GM19351 (cell line): Measurements from ENCODE around the gene JMJD7.

ENCODE experiments used
- ATAC-seq: cut with Tn5 transposase; IDR thresholded peaks from one replicate; pipeline ENCODE4 v1.9.1; 2021; ENCODE audit warnings: mild to moderate bottlenecking, moderate library complexity; ENCODE audit not compliant: unreplicated experiment

Gene JMJD7

DNA sequence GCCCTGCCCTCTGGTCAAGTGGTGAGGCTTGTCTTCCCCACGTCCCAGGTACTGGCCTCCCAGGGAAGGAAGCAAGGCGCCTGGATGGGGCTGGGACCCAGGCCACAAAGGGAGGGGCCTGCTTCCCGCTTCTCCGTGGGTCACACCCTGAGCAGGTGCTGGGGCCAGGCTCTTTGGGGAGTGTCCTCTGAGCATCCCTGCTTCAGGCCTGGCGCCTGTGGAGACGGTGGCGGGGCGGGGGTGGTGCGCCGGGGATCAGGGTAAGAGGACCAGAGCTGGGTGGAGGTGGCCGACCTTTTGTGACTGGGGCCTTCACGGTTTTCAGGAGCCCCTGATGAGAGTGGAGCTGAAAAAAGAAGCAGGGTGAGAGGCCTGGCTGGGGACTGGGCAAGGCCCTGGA is 14.3 kb downstream of the JMJD7 start:
- no peak for ATAC-seq

DNA sequence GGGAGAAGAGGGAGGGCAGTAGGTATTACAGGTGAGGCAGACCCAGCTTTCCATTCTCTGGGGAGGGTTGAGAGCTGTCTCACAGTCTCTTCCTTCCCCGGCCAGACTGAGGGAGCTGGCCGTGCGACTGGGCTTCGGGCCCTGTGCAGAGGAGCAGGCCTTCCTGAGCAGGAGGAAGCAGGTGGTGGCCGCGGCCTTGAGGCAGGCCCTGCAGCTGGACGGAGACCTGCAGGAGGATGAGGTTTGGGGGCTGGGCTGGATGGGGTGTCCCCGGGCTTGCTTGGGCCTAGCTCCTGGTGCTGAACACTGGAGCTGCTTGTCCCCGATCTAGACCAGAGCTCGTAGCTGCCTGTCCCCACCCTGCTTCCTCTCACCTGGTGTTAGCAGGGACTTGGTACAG is 15.7 kb downstream of the JMJD7 start:
- ATAC-seq = no peak

DNA sequence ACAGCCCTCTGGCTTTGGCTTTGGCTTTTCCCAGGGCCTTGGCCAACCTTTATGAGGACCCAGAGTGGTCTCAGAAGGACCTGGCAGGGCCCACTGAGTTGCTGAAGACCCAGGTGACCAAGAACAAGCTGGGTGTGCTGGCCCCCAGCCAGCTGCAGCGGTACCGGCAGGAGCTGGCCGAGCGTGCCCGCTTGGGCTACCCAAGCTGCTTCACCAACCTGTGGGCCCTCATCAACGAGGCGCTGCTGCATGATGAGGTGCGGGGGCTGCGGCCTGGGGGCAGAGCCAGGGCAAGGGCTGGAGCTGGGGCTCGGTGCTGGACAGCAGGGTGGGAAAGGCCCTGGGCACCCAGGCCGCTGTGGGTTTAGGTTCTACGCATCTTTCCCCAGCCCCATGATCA is 16.9 kb downstream of the JMJD7 start:
- no peak for ATAC-seq

DNA sequence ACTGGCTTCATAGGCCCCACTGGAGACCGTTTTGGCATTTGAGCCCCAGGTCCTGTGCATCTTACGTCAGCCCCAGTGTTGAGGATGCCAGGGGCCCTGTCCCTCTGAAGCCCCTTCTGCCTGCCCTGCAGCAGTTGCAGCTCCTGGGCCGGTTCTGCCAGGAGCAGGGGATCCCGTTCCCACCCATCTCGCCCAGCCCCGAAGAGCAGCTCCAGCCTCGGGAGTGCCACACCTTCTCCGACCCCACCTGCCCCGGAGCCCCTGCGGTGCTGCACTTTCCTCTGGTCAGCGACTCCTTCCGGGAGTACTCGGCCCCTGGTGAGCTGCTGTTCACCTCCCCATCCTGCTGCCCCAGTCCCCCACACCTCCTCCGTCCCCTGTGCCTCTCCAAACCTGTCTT is 19.3 kb downstream of the JMJD7 start:
- no peak for ATAC-seq

DNA sequence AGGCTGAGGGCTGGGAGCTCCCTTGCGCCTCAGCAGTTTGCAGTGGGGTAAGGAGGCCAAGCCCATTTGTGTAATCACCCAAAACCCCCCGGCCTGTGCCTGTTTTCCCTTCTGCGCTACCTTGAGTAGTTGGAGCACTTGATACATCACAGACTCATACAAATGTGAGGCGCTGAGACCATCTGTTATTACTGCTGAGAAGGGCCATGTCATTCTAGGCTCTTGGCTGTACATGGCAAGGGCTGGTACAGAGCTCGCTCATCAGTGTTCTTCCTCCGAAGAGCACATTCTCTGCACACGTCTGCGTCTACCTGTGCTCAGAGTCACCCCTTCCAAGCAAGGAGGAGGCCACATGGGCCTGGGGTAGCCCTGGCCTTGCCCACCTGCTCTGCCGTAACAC is 20.1 kb downstream of the JMJD7 start:
- no peak for ATAC-seq

DNA sequence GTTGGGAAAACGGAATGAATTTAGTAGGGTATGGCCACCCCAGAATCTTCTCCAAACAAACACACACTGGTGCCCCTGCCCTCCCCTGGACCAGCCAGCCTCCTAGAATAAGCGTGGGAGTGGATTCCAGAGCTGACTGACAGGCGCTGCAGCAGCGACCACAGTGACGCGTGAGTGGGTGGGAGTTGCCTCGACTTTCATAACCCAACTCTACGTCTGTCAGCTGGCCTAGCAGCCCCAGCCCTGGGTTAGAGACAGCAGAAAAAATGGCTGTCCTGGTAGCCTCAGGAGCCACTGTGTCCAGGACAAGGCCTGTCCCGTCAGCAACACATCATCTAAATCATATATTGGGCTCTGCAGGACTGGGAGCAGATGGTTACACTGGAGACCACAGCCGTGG is 20.7 kb downstream of the JMJD7 start:
- no peak for ATAC-seq

DNA sequence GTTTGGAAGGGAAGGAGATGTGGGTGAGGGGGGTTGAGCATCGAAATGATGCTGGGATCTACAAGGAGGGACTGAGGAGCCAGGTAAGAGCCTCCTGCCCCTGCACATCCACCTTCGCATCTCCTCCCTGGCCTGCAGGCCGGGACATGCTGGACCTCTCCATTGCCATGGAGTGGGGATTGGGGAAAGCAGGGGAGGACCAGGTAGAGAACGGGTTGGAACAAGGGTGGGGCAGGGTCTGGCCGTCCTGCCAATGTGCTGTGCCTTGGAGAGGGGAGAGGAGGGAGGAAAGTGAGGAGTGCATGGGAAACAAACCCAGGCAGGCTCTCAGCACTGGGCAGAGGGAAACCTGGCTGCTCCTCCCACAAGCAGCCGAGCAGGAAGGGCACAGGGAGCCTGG is 21.3 kb downstream of the JMJD7 start:
- no peak for ATAC-seq

DNA sequence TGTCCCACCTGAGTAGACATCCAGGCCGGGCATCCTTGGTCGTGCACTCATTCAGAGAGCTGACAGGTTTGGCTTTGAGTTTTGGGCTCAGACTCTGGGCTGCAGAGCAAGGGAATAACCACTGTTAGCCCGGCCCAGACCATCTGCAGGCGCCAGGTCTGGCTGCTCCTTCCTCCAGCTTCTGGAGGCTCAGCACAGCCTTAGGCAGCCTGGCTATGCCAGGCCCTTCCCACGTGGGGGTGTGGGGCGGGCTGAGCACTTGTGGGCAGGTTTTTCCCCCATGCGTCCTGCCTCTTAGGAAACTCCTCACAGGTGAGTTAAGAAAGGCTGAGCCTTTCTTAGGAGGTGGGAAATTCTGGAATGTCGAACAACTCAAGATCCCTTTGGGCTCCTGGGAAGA is 22.0 kb downstream of the JMJD7 start:
- ATAC-seq = no peak

DNA sequence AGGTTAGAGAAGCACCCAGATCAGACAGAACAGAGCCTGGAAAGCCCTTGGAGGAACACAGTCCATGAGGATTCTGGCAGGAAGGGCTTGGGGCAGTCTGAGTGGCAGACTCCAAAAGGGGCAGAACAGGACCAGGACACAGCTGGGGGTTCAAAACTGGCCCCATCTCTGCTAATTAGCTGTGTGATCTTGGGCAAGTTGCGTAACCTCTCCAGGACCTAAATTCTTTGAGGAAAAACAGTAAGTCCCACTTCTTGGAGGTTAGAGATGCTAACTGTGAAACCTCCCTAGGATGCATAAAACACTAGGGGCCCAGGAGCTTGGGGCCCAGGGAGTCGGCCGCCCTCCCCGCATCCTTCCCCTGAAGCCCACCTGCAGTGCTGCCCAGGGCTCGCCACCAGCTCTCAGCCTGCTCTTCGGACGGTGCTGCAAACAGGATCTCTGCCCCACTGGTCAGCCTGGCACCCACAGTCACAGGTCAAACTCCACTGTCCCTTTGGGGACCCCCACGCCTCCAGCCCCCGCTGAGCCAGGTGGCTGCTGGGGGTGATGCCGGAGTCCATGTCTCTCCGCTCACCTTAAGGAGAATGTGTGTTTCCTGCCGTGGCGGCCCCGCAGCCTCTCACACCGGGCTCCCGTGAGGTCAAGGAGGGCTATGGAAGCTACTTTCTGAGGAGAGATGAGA is 22.7 kb downstream of the JMJD7 start:
- no peak for ATAC-seq

DNA sequence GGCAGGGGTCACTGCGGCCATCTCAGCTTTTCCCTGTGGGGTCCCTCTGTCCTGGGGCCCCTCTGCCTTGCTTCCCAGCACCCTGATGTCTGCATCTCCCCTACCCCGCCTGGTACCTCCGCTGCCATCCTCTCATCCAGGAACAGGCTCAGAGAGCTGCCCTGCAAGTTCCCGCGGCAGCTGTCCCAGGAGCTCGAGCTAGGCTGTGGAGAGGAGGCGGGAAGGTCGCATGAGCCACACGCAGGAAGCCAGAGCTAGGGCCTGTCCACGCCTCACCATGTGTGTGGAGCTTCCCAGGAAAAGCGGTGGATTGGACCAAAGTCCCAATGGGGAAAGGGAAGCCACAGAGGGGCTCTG is 23.3 kb downstream of the JMJD7 start:
- no peak for ATAC-seq

DNA sequence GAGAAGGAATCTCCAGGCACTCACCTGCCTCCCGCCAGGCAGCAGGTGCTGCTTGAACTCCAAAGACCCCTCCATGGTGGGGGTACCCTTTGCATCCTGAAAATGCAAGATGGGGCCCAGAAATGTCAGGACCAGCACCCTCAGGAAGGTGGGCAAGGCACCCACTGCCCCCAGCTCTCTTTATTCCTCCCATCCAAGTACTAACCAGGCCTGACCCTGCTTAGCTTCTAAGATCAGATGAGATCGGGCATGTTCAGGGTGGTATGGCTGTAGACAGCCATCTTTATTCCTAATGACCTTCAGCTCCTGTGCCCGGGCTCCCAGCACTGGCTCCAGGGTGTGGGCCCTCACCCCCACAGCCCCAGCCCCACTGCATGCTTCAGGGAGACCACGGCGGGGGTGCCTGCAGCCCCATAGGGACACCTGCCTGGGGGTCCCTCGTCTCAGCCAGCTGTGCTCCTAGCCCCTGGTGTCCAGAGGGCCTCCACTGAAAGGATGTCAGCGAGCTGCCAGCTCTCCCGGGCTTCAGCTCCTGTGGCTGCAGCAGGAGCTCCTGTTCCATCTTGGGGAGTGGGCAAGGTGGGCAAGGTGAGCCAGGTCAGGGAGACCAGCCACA is 24.0 kb downstream of the JMJD7 start:
- ATAC-seq = no peak

DNA sequence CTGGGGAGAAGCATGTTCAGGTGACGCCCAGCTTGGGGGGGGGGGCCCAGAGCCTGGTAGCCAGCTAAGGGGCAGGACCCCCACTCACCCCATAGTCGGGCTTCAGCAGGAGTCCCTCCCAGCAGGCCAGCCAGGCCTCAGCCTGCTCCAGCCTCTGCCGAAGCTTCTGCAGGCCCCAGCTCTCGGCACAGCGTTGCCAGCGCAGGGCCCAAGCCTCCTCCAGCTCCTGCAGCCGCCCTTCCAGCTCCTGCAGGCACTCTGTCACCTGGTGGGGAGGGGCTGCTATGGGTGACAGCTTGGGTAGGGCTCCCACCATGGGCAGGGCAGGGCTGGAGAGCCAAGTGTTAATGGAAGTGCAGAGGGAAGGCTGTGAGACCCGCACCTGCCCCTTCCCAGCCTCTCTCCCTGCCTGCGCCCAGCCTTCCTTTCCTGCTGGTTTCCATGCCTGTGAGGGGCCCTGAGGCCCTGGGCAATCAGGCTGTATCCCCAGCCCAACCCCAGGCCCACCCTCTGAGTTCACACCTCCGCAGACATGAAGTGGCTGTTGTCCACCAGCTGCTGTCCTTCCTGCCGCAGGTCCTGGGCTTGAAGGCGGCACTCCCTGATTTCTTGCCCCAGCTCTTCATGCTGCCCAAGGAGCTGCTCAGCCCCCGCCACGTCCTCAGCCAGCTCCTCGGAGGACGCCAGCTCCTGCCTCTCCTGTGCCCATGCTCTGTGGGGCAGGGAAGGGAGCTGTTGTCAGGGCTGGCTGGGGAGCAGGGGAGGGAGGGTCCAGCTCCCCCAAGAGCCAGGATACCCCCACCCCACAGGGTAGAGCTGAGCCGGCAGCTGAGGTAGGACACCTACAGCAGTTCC is 25.1 kb downstream of the JMJD7 start:
- ATAC-seq = no peak

DNA sequence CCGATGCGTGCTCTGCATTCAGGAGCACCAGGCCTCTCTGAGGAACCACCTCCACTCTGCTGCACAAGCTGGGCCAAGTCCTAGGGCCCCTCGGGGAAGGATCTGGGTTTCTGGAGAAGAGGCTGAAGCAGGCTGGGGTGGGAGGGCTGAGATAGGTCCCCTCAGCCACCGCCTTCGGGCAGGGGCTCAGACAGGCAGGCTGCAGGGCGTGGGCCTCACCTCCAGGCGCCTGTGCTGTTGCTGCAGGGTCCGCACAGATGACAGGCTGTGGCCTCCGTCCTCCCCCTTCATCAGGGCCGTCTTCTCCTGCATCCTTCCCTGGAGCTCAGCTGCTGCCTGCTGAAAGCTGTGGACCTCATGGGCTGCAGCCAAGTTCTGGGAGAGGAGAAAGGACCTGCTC is 25.9 kb downstream of the JMJD7 start:
- ATAC-seq = no peak

DNA sequence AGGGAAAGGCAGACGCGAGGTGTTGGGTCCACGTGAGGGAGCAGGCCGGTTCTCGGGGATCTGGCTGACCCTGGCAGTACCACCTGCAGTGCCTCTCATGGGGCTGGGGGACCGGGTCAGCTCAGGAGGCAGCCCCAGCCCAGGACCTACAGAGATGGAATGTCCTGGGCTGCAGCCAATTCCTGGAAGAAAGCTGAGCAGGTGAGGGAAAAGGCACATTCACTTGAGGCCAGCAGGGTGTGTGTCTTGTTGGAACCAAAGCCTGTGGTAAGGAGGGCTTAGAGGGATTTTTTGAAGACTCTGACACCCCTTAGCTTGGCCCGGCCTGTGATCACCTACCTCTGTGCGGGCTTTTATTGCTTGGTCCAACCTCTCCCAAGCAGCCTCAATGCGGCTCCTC is 26.6 kb downstream of the JMJD7 start:
- no peak for ATAC-seq

DNA sequence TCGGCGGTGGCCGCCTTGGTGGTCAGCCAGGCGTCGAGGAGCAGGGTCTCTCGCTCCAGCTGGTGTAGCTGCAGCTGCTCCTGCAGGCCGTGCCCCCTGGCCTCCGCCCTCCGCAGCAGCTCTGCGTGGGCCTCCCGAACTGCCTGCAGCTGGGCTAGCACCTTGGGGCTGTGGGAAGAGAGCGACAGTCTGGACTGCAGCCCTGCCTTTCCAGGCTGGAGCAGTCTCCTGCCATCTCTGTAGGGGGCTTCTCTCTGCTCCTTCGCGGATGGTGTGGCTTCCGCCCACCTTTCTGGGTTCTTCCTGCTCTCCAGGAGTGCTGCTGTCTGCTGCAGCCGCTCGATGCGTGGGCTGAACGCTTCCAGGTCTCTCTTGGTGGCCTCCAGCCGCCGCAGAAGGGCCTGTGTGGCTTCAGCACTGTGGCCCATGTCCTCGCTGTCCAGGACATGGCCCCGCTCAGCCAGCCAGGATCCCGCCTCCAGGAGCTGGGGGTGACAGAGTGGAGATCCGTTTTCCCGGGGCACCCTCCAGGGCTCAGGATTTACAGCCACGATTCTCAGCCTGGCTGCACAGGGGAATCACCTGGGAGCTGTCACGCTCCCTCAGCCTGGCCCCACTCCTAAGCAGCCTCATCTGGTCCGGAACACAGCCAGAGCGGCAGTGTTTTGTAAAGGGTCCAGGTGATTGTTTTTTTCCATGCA is 27.5 kb downstream of the JMJD7 start:
- ATAC-seq = no peak

DNA sequence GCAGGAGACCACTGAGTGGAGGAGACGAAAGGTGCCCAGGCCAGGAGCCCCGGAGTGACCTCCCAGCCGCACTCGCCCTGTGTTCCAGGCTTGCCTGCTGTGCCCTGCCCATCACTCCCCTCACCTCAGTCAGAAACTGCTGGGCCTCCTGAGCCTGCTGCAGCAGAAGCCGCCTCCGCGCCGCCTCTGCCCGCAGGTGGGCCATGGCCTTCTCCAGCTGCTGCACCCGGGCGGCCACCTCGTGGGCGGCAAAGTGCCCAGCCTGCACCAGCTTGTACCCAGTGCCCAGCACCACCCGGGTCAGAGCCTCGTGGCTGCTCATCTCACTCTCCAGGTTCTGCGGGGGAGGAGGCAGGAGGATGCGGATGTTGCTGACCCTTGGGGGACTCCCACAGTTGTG is 28.4 kb downstream of the JMJD7 start:
- ATAC-seq = no peak

DNA sequence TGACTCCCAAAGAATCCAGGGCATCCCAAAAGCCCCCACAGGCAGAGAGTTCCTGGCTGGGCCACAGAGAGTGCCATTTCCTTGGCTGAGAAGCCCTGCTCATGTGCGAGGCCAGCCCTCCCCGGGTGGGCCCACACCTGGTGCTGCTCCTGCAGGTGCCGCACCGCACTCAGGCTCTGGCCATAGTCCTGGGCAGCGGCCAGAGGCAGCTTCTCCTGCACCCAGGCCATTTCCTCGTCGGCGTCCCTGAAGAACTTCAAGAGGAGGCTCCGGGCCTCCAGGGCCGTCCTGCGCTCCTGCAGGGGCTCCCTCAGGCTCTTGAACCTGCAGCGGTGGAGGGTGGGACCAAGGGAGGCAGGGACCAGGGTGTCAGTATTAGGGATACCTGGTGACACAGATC is 28.8 kb downstream of the JMJD7 start:
- no peak for ATAC-seq

DNA sequence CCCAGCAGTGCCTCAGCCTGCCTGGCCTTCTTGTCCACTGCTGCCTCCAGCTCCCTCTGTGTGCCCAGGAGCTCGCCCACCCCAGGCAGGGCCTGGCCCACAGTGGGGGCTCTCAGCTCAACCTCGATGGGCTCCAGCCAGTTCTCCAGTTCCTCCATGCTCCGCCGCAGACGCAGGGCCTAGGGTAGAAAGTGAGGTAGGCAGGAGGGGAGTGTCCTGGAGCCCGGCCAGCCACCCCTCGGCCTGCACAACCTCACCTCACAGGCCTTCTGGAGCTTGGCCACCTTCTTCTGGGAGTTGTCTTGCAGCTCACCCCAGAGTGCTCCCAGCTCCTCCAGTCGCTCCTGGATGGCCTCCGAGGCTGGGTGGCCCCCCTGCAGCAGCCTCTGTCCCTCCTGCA is 29.4 kb downstream of the JMJD7 start:
- no peak for ATAC-seq

DNA sequence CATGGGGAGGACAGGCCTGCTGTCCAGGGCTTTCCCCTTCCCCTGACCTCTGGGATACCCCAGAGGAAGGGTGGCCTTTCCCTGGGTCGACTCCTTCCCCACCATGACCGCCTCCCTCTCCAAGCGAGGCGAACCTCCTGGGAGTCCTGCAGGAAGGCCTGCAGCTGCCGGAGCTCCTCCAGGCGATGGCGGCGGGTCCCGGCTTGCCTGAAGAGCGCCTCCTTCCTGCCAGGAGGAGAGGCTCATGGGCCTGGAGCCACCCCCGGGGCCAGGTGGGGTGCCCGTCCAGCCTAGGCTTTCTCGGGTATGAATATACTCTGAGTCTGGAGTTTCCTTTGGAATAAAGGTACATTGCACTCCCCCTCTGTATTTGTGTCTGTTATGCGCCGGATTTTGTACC is 30.9 kb downstream of the JMJD7 start:
- ATAC-seq = no peak

DNA sequence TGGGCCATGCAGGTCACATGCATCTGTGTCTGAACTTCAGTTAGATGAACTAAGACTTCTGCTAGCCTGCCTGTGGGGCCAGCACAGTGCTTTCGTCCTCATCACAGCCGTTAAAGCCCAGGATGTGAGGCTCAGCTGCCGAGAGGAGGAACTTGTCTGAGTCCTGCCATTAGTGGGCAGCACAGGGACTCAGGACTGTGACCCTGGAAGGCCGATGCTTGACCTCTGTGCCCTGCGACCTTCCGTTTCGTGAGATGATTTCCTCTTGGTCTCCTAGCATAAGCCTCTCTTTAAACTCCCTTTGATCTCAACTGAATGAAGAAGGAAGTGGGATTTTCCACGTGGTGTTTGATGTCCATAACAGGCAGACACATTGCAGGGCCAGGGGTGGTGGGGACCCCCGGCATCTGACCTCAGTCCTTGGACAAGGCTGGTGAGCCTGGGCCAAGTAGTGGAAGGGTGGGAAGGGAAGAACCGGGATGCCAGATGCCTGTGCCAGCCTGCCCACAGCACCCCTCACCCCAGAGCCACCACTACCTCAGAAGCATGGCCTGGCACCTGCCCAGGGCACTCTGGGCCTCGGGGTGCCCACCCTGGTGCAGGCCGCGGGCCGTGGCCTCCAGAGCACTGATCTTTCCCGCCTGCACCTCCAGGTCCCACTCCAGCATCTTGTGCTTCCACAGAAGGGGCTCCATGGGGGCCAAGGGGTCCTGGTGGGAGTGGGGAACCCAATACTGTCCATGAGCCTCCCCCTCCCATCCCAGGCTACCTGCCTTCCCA is 32.3 kb downstream of the JMJD7 start:
- no peak for ATAC-seq
